ENCODE results near the gene PIGN.
"Not testable (repeated sequence)": the region's sequence is repeated elsewhere in the genome, so short reads cannot be mapped to it uniquely, and the experiment has no call there.

PIGN gene

GRCh38 chr18:62072370-62072769 lies 114.5 kb downstream of the PIGN start:
- DNase-seq (ENCODE audit: low read depth, low spot score): no peak
- H3K4me3 ChIP-seq (ENCODE audit: low read length): no peak overlapping the region

- DNase-seq (ENCODE audit: low read depth, low spot score): no peak
- no peak overlapping the region for H3K4me3 ChIP-seq (ENCODE audit: low read length)
These were observed 115.8 kb downstream of the PIGN start for GRCh38 chr18:62071071-62071470.

- DNase-seq (ENCODE audit: low read depth, low spot score): no peak
- no peak overlapping the region for H3K4me3 ChIP-seq (ENCODE audit: low read length)
These were observed 116.6 kb downstream of the PIGN start for GRCh38 chr18:62070302-62070701.

GRCh38 chr18:62069556-62069955 lies 117.3 kb downstream of the PIGN start:
- H3K4me3 ChIP-seq (ENCODE audit: low read length): no peak overlapping the region
- DNase-seq (ENCODE audit: low read depth, low spot score): no peak

DNA sequence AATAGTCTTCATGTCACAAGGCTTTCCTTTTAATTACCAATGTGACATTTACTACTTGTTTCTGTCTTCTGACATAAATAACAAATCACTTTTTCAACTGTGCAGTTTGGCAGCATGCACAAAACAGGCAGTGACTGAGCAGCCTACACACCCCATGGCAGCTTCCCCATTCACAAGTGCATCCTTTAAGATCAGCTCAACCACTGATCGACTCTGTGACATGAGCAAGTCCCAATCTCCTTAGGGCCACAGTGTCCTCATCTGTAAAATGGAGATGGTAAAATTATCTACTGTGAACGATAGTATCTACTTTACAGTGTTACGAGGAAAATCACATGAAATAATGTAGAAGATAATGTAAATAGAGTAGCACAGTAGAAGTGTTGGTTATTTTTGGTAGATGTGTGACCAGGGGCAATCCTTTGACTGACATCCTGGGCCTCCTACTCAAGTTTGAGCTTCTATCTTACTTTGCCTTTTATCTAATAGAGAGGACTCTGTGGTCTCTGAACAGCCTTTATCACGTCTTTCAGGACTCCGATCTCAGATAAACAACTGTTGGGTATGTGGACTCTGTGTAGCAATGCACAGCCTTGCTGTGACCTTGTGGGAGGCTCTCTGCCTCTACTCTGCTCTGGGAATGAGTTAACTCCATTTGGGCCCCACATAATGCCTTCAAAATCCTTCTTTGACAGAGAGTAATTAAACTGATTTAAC lies 120.6 kb downstream of the PIGN start:
- no peak overlapping the region for H3K4me3 ChIP-seq (ENCODE audit: low read length)
- no peak for DNase-seq (ENCODE audit: low read depth, low spot score)

DNA sequence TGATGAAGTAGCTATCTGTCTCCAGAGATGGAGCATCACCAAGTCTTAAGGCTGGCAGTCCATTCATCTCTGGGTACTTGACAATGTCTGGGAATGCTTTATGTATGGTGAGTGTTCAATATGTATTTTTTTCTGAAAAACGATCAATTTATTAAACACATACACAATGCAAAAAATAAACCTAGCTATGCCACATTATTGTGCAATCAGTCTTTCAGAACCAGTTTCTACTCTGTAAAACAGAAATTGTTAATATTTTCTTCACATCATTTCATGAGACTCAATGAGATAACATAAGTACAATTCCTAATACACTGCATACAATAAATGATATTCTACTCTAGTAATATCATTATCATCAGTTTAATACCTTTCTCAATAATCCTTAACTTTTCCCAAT lies 122.5 kb downstream of the PIGN start:
- H3K4me3 ChIP-seq (ENCODE audit: low read length): no peak overlapping the region
- DNase-seq (ENCODE audit: low read depth, low spot score): no peak

DNA sequence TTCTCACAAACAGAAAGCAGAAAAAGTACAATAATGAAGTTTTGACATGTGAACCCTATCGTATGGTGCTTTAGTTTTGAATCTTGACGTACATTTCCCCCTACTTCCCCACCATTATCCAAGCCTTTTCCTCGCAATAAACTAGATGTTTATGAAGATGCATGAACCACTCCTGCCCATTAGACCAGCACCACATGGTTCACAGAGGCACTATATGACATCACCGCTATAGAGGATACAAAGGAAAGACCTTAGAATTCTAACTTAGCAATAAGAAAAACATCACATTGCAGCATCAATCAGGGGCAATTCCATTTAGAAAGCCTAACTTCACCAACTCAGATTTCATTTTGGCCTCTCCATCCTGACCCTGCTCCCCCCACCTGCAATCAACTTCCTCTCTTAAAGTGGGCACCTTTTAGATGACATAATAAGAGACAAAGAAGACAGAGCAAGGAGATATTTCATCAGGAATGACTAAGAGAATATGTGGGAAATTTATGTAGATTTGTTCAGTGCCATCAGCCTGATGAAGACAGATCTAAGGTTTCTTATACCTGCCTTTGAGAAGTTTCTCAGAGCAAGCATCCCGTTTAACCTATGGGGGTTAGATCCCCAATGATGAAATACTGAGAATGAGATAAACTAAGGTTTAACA lies 124.9 kb downstream of the PIGN start:
- no peak overlapping the region for H3K4me3 ChIP-seq (ENCODE audit: low read length)
- no peak for DNase-seq (ENCODE audit: low read depth, low spot score)

- no peak overlapping the region for H3K4me3 ChIP-seq (ENCODE audit: low read length)
- DNase-seq (ENCODE audit: low read depth, low spot score): no peak
These were observed 126.0 kb downstream of the PIGN start for GRCh38 chr18:62060820-62061219.

DNA sequence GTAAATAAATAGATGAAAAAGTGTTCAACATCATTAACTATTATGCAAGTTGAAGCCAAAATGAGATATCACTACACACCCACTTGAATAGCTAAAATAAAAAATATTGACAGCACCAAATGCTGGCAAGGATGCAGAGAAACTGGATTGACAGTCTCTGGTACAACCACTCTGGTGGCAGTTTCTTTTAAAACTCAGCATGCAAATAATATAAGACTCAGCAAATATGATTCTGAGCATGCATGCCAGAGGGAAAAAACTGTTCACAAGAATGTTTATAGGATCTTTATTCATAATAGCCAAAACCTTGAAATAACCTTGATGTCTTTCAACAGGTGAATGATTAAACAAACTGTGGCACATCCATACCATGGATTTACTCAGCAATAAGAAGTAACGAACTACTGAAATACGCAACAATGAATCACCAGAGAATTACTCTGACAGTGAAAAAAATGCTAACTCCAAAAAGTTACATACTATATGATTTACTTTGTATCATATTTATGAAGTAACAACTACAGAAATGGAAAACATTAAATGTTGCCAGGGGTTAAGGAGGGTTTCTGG lies 131.8 kb downstream of the PIGN start:
- H3K4me3 ChIP-seq (ENCODE audit: low read length): no peak overlapping the region

DNA sequence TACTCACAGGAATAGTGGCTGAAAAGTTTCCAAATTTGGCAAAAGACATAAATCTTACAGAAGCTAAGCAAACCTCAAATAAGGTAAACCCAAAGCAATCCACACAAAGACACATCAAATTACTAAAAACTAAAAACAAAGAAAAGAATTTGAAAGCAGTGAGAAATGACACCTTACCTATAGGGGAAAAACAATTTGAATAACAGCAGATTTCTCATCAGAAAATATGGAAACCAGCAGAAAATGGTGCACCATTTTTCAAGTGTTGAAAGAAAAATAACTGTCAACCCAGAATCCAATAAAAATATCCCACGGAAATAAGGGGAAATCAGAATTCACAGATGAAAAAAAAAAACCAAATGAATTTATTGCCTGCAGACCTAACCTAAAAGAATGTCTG lies 138.6 kb downstream of the PIGN start:
- H3K4me3 ChIP-seq (ENCODE audit: low read length): no peak overlapping the region
- DNase-seq (ENCODE audit: low read depth, low spot score): no peak

More for the DNA sequence above, 131.8 kb downstream of the PIGN start:
- DNase-seq (ENCODE audit: low read depth, low spot score): no peak

DNA sequence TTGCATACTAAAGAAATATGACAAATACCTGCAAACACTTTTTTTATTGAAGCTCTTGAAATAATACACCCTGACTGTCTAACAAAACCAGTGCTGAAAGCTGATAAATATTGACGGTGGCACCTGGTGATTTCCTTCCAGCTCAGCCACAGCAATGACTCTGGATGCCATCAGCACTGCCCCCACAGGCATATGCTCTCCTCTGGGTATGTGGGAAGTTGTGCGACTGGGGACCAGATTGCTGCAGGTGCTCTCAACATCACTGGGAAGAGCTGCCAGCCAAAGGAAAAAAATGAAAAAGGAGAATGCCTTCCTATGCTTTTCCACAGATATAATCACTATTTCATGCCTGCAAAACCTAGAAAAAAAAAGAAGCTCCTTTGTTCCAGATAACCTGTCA lies 141.5 kb downstream of the PIGN start:
- H3K4me3 ChIP-seq (ENCODE audit: low read length): no peak overlapping the region
- DNase-seq (ENCODE audit: low read depth, low spot score): no peak

DNA sequence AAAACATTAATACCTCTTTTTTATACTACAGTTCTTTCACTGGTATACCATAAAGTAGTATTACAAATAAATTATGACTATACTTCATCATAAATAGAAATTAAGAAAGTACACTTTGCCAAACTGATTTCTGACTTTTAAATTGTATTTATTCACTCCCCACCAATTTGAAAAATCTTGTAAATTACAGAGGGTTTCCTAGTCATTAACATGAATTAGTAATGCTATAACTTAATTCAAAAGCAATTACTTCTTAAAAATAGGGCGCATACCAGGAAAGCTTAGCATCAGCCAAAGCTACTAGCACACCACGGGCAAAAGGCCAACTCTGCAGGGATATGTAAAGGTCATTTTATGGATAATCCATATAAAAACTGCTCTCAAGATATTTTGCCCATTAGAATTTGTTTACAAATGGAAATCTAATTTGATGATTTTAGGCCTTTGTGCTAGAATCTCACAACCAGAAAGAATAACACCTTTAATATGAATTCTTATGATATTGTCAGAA lies 142.3 kb downstream of the PIGN start:
- DNase-seq (ENCODE audit: low read depth, low spot score): no peak
- no peak overlapping the region for H3K4me3 ChIP-seq (ENCODE audit: low read length)

- H3K4me3 ChIP-seq (ENCODE audit: low read length): no peak overlapping the region
- DNase-seq (ENCODE audit: low read depth, low spot score): no peak
These were observed 148.7 kb downstream of the PIGN start for GRCh38 chr18:62037989-62038778.

DNA sequence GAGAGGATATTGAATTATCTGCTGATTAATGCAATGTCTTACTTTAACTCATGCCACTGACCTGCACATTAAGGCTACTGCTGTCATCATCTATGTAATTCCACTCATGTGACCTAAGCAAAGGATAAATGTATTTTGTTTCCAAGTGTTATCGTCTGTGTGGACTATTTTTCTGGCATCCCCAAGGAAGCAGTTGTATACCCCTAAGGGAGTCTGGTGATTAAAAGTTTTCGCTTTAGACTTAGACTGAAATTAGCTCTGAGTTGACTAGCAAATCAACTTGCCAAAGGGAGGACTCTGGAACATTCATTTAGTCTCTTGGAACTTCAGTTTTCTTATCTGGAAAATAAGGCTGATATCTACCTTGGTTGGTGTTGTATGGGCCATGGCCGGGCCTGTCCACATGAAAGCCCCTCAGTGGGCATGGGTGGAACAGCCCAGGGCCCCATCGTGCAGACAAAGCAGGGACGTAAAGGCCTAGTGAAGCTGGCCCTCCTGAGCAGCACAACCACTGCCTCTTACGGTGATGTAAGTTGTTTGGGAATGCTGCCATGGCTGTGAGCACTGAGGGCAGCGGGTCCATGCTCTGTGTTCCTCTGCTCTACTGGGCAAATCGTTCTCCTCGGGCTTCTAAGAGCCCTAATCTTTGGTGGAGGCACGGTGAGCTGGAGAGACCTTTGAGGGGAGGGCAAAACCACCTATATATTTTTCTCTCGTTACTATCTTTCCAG lies 149.7 kb downstream of the PIGN start:
- no peak for DNase-seq (ENCODE audit: low read depth, low spot score)
- no peak overlapping the region for H3K4me3 ChIP-seq (ENCODE audit: low read length)

GRCh38 chr18:62034286-62034685 lies 152.6 kb downstream of the PIGN start:
- peak; percentile 32 for DNase-seq (ENCODE audit: low read depth, low spot score)

GRCh38 chr18:62033756-62034155 lies 153.1 kb downstream of the PIGN start:
- no peak overlapping the region for H3K4me3 ChIP-seq (ENCODE audit: low read length)
- no peak for DNase-seq (ENCODE audit: low read depth, low spot score)

More at GRCh38 chr18:62034286-62034685, 152.6 kb downstream of the PIGN start:
- H3K4me3 ChIP-seq (ENCODE audit: low read length): not testable (repeated sequence)

GRCh38 chr18:62033207-62033606 lies 153.6 kb downstream of the PIGN start:
- DNase-seq (ENCODE audit: low read depth, low spot score): peak; percentile 81
- H3K4me3 ChIP-seq (ENCODE audit: low read length): no peak overlapping the region

DNA sequence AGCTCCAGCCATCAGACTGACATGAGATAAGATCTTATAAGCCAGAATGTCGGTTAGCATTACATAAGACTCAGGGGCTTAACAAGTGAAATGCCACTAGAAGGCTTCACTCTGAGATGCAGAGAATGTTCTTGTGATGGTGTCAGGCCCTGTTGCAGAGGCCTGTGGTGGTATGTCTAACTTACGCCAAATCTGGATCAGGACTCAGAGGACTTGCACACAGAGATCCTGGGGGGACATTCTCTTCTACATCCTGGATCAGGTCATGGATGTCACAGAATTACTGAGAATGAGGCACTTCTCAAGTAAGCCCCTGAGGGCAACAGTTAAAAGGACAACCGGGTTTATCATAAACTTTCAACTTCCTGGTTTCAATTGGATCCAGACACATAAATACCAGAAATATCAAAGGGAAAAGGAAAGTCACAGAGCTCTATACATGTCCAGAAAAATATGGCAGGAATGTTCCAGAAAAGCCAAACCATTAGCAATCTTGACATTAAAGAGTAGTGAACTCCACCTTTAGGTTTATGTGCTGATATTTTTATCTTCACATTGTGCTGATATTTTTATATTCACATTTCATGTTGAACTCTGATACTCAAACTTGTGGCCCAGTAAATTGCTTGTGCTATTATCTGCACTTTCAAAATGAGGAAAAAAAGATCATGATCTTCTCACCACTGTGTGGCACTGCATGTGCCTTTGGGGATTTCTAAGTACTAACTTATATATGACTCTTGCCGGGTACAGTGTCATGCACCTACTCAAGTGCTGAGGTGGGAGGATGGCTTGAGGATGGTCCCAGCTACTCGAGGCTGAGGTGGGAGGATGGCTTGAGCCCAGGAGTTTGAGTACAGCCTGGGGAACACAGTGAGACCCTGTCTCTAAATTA lies 156.5 kb downstream of the PIGN start:
- DNase-seq (ENCODE audit: low read depth, low spot score): peak; percentile 33
- H3K4me3 ChIP-seq (ENCODE audit: low read length): no peak overlapping the region
